SIG-M5 treated with dmso at 0.1 percent for 504 hours (cell line): Measurements from ENCODE around the gene RASA3.

Experiments used
- DNase-seq: peaks from one replicate; lab custom pipeline; 2025; ENCODE audit not compliant: unreplicated experiment; lab: John Stamatoyannopoulos, UW

RASA3 gene

DNA sequence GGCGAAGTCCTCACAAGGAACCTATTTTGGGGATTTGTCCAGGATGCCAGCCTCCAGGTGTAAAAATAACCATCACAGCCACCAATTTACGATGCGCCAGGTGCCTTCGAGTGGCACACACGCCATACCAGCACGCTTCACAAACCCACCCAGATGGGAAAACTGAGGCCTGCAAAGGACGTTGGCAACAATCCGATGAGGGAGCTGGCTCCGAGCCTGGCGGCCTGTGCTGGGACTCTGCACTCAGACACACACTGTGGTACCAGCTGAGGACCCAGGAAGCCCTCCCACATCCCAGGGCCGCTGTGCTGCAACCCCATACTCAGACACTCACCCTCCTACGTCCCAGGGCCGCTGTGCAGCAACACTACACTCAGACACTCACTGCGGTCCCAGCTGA, 93.5 kb downstream of the RASA3 start:
- DNase-seq, result no peak

DNA sequence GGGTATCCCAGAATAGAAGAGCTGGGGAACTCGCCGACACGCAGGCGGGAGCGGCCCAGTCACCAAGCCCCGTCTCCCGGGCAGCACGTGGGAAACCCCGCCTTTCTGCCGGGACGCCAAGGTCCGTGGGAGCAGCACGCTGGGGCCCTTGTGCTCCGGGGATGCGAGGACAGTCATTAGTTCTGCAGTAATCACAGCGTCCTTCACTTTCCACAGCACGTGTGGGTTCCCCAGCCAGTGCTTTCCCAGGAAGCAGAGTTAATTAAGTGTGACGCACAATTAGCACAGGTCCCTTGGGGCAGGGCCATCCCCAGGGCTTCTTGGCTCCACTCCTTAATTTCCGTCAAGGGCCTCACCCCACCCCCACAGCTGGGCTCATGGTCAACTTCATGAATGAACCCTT, 94.2 kb downstream of the RASA3 start:
- no peak for DNase-seq

GRCh38 chr13:114037674-114038073, 94.7 kb downstream of the RASA3 start:
- no peak for DNase-seq

GRCh38 chr13:114035583-114036531, 96.6 kb downstream of the RASA3 start:
- no peak for DNase-seq

DNA sequence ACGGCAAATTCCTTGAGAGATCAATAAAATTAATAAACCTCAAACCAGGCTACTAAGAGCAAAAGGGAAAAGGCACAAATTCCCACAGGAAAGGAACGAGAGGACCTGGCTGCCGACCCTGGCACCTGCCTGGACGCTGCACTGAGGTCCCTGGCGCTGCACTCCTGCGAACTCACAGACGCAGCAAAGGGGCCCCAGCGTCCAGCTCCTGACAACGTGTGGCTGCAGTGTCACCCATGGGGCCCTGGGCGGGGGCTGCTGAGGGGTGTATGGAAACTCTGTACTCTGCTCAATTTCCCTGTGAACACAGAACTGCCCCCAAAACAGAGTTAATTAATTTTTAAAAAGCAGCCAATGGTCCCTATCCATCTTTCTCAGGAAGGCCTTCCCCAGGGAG, 97.2 kb downstream of the RASA3 start:
- no peak for DNase-seq

DNA sequence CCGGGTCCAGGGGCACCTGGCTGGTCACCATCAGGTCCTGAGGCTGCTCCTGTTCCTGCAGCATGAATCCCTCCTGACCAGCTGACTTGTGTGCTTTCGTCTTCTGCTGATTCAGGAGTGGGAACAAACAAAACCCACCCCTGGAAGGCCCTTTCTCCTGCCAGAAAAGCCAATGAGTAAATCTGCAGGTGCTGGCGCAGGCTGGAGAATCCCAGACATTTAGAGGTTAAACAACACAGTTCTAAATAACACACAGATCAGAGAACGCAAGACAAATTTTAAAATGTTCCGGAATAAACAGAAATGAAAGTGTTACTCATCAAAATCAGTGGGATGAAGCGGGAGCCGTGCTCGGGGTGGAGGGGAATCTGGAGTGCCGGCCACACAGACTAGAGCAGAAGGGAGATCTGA, 97.9 kb downstream of the RASA3 start:
- DNase-seq, result no peak

- no peak for DNase-seq
Measured at GRCh38 chr13:114033541-114034315, 98.7 kb downstream of the RASA3 start.

GRCh38 chr13:114032126-114032799, 100.2 kb downstream of the RASA3 start:
- no peak for DNase-seq

- no peak for DNase-seq
Measured at GRCh38 chr13:114031631-114032030, 100.8 kb downstream of the RASA3 start.

DNA sequence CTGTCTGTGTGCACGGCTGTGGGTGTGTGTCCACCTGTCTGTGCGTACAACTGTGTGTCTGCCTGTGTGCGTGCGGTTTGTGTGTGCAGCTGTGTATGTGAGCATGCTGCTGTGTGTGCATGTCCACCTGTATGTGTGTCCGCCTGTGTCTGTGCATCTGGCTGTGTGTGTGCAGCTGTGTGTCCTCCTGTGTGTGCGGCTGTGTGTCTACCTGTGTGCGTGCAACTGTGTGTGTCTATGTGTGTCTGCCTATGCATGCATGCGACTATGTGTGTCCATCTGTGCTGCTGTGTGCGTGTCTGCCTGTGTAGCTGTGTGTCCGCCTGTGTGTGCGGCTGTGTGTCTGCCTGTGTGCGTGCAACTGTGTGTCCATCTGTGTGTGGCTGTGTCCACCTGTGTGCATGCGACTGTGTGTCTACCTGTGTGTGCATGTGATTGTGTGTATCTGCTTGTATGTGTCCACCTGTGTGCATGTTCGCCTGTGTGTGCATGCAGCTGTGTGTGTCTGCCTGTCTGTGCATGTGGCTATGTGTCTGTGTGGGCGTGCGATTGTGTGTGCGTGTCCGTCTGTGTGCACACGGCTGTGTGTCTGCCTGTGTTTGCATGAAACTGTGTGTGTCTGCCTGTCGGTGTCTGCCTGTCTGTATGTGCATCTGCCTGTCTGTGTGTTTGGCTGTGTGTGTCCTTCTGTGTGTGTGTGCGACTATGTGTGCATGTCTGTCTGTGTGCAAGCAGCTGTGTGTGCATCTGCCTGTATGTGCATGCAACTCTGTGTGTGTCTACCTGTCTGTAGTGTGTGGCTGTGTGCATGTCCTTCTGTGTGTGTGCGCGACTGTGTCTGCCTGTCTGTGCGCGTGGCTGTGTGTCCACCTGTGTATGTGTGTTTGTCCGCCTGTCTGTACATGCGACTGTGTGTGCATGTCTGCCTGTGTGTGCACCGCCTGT, 101.5 kb downstream of the RASA3 start:
- DNase-seq, result no peak

DNA sequence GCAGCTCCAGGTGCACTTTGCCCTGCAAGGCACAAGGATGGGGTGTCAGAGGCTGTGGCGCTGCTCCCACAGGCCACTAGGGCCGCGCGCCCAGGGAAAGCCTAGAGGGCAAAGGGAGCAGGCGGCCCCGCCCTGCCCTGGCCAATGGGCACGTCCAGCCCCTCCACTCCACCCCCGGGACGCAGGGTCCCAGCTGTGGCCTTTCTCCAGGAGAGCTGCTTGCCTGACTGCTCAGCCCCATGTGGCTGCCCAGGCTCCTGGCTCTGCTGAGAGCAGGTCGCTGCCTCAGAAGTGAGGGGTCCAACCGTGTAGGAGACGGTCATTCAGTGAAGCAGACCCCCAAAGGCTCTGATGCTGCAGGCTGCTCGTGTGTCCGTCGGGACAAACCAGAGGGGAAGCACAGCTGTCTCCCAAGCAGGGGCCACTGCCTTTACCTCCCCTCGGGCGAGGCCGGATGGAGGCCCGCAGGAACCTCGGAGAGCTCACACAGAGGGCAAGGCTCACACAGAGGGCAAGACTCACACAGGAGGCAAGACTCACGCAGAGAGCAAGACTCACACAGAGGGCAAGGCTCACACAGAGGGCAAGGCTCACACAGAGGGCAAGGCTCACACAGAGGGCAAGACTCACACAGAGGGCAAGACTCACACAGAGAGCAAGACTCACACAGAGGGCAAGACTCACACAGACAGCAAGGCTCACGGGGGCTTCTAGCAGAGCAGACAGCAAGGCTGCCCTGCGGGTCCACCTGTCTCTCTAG, 102.4 kb downstream of the RASA3 start:
- DNase-seq, result no peak

DNA sequence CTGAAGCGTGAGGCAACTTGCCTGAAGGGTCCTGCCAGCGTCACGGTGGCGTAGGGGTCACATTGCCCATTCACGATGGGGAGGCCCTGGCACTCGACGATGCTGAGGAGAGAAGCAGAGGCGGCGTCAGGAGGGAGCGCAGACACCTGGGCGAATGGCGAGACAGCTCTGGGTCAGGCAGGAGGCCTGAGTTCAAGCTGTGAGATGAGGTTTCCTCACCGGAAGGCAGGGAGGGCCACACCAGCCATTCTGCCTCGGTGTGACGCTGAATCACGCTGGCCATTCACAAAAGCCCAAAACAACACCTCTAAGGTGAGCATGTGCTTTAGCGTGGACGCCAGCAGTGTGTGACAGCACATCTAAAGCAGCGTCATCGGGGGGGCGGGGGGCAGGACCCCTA, 104.6 kb downstream of the RASA3 start:
- no peak for DNase-seq

- no peak for DNase-seq
Measured at GRCh38 chr13:114027046-114027715, 105.2 kb downstream of the RASA3 start.

- DNase-seq, result no peak
Measured at GRCh38 chr13:114026481-114026880, 105.9 kb downstream of the RASA3 start.

DNA sequence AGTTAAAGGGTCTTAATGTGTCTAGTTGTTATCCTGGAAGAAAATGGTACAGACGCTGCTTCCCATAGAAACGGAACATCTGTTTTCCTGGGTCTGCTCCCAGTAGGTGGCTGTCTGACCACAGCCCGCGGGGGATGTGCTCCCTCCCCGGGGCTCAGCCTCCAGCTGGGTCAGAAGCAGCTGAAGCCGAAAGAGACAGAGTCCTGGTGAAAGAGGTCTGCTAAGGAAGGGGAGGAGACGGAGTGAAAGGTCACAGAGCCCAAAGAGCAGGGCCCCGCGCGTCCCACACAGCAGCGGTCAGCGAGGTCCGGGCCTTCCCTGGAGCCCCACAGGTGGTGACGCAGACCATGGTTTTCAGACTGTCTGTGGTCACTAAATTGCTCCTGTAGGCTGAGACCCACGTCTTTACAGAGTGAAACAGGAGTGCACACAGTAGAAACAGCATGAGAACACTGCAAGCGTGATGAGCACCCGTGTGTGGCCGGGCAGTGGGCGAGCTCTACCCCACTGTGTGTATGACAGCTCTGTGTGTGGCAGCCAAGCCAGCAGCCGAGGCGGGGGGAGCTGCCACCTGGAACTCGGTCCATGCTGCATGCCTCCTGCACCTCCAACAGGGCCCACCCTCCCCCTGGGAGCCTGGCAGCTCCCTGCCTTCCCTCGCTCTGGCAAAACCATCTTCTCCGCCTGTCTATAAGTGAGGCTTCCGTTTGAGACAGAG, 106.5 kb downstream of the RASA3 start:
- no peak for DNase-seq

- DNase-seq, result no peak
Measured at GRCh38 chr13:114025405-114025713, 107.1 kb downstream of the RASA3 start.

DNA sequence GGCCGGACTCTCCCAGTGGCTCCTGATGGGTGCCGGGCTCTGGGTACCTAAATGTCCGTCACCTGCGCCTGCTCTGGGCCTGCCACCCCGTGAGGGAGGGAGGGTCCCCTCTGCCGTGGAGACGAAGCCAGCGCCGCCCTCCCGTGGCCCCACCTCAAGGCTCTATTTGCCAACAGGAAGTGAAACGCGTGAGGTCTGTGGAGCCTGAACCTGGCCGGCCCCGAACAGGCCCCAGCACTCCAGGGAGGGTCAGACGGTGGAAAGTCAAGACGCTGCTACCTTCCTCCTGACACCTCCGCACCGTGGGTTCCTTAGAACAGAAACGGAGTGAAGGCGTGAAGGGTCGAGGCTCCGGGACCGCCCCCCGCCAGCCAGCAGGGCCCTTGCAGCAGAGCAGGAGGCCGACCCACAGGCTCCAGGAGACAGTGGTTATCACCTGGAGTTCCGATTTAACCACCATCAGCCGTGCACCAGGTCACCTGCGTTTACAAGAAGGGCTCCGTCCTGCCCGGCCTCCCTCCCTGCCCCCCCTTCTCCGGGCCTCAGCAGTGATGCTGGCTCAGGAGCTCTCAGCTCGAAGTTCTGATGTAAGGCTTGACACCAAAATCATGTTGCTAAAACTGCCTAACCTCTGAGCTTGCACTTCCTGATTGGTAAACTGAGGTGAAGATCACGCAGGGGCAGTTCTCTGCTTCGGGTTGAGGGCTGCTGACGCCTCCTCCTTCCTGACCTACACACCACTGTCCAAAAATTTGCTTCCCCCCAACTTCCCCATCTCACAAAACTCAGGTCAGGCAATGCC, 107.6 kb downstream of the RASA3 start:
- DNase-seq, result no peak
